ENCODE measurements around the gene SLC17A9. TPM values are rescaled to one million over a fixed set of nuclear protein-coding genes. Genes with fewer than 3 reads are reported as not detected.

Gene SLC17A9
- 3.0 and 17.1 TPM in 2 replicates for total RNA-seq

GRCh38 chr20:62952373-62952967 is at the start of gene SLC17A9:
Gene SLC17A9 (plus strand): TSS chr20:62952709. CDS start chr20:62952831, 122 bp downstream.

GRCh38 chr20:62926229-62927127 is 26.0 kb upstream of the SLC17A9 start, which contains the start of gene DIDO1:
Gene DIDO1 (minus strand): TSS chr20:62926505.

GRCh38 chr20:62938105-62938888 is 14.2 kb upstream of the SLC17A9 start, which contains the start of gene GID8:
Gene GID8 (plus strand): TSS chr20:62938147. CDS start chr20:62941503, 3,356 bp downstream.

DNA sequence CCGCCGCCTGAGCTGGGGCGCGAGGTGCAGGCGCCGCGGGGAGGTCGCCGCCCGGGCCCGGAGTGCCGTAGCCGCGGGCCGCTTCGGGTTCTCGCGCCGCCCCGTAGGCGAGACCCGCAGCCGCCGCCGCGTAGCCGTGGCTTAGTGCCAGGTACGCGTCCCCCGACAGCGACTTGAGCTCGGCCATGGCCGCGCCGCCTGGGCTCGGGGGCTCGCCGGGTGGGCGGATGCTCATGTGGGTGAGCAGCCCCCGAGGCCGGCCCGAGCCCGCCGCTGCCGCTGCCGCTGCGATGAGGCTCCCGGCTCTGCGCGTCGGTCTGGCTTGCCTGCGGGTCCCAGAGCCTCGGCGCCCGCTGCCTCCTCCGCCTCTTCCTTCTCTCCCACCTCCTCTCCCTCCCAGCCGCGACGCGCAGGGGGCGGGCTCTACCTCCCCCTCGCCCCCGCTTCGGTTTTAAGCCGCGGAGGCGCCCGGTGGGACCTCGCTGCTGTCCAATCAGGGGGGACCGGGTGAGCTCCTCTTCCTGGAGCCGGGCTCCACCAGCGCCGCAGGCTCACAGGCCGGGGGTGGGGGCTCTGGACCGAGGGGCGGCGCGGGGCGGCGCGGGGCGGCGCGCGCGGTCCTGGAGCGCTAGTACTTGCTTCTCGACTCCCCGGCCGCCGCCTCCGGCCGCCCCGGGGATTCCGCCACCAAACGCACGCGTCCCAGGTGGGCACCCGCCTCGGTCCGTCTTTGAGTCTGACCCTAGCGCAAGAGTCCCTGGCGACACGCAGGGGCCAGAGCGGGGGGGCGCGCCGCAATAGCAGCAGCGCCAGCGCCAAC is 54.2 kb downstream of the SLC17A9 start, which contains the start of gene BHLHE23:
Gene BHLHE23 (minus strand): TSS at position 425 of the 820 bp plus-strand sequence. CDS start 190 bp downstream, at position 235.

Other genes starting within 250 kb of the SLC17A9 start
- gene NTSR1, start 243.9 kb upstream of the SLC17A9 start, total RNA-seq = 0.39 TPM in 1 of 2 replicates, not detected in the other
- gene MRGBP, start 156.2 kb upstream of the SLC17A9 start, total RNA-seq = 18.8 and 19.8 TPM in 2 replicates
- gene OGFR, start 147.9 kb upstream of the SLC17A9 start, total RNA-seq = 47.2 and 48.7 TPM in 2 replicates
- 1.3 and 44.4 TPM in 2 replicates for gene COL9A3, start 135.7 kb upstream of the SLC17A9 start, total RNA-seq
- 8.0 and 15.4 TPM in 2 replicates for gene TCFL5, start 90.9 kb upstream of the SLC17A9 start, total RNA-seq
- gene DIDO1, start 26.2 kb upstream of the SLC17A9 start, total RNA-seq = 28.4 and 40.6 TPM in 2 replicates
- gene GID8, start 14.6 kb upstream of the SLC17A9 start, total RNA-seq = 21.1 and 23.7 TPM in 2 replicates
- gene BHLHE23, start 54.3 kb downstream of the SLC17A9 start, total RNA-seq = not detected in 2 replicates

Measured in epithelial cell of alveolus of lung (primary cell).